WI38 (cell line): ENCODE measurements around the gene LPGAT1.
"Not testable (repeated sequence)": the region's sequence is repeated elsewhere in the genome, so short reads cannot be mapped to it uniquely, and the experiment has no call there.

Experiments used
- H3K4me3 ChIP-seq: 2 replicates; pipeline ENCODE4 v1.5.1; 2011; ENCODE audit warnings: low read depth, mild to moderate bottlenecking, control low read depth, low read length
- CTCF ChIP-seq: IDR thresholded peaks from 2 replicates; pipeline ENCODE4 v1.5.1; 2012; ENCODE audit warnings: low read depth, mild to moderate bottlenecking, control low read depth, low read length

The LPGAT1 gene

GRCh38 chr1:211724687-211725196 lies 105.8 kb downstream of the LPGAT1 start:
- no peak overlapping the region for H3K4me3 ChIP-seq
- no peak for TF ChIP-seq CTCF

- TF ChIP-seq CTCF: no peak
- H3K4me3 ChIP-seq: no peak overlapping the region
Measured at GRCh38 chr1:211723273-211723672, 107.3 kb downstream of the LPGAT1 start.

GRCh38 chr1:211722277-211723175 lies 108.0 kb downstream of the LPGAT1 start:
- TF ChIP-seq CTCF: no peak

GRCh38 chr1:211716555-211716954 lies 114.0 kb downstream of the LPGAT1 start:
- H3K4me3 ChIP-seq: not testable (repeated sequence)

More at GRCh38 chr1:211722277-211723175, 108.0 kb downstream of the LPGAT1 start:
- no peak overlapping the region for H3K4me3 ChIP-seq

- no peak overlapping the region for H3K4me3 ChIP-seq
- TF ChIP-seq CTCF: no peak
Measured at GRCh38 chr1:211715971-211716370, 114.6 kb downstream of the LPGAT1 start.

GRCh38 chr1:211714154-211714553 lies 116.4 kb downstream of the LPGAT1 start:
- H3K4me3 ChIP-seq: no peak overlapping the region
- TF ChIP-seq CTCF: no peak

- no peak overlapping the region for H3K4me3 ChIP-seq
- TF ChIP-seq CTCF: no peak
Measured at GRCh38 chr1:211713231-211713630, 117.3 kb downstream of the LPGAT1 start.
